Large intestine (tissue), 3 donors: Measurements from ENCODE around the gene SARS1. TPM values are rescaled to one million over a fixed set of nuclear protein-coding genes. Genes with fewer than 3 reads are reported as not detected.

Experiments
- DNase-seq, 2 donors: peaks; one replicate each; pipeline versions ENCODE4 v3.0.0 to v3.0.0-alpha.2; 2013
- H3K27ac ChIP-seq: one replicate; pipeline ENCODE4 v1.5.1; 2013; ENCODE audit warnings: low read length
- H3K27me3 ChIP-seq: 2 replicates; pipeline ENCODE4 v1.6.1; 2013; ENCODE audit warnings: low read length; ENCODE audit not compliant: control insufficient read depth, insufficient read depth
- H3K36me3 ChIP-seq: 2 replicates; pipeline ENCODE4 v1.6.1; 2013; ENCODE audit warnings: low read length; ENCODE audit not compliant: control insufficient read depth, insufficient read depth
- H3K4me1 ChIP-seq: one replicate; pipeline ENCODE4 v1.6.1; 2013; ENCODE audit warnings: low read length; ENCODE audit not compliant: control insufficient read depth, insufficient read depth
- H3K4me3 ChIP-seq: one replicate; pipeline ENCODE4 v1.5.1; 2013; ENCODE audit warnings: low read length
- H3K9me3 ChIP-seq: one replicate; pipeline ENCODE4 v1.6.1; 2013; ENCODE audit warnings: mild to moderate bottlenecking, low read depth, low read length, moderate library complexity; ENCODE audit not compliant: control insufficient read depth
- WGBS: methylation state at CpG from one replicate; pipeline ENCODE4 v1.1.5; 2013; ENCODE audit warnings: low lambda C conversion rate; ENCODE audit not compliant: insufficient coverage; 5-methylcytosine and 5-hydroxymethylcytosine counted together
- polyA plus RNA-seq: library from polyadenylated mRNA; unstranded; fragments of 120-200 nt; gene quantifications from one replicate; pipeline ENCODE4 v1.2.1, GENCODE V29; 2013

Gene SARS1
- polyA plus RNA-seq, 1 donor: 112 TPM

- Histone ChIP-seq H3K36me3 (peaks cover 30% of the 10 kb centered on the region), H3K27me3 (peaks cover 18% of the 10 kb centered on the region), H3K4me3 (no peak overlapping the region), H3K9me3 (no peaks in the 10 kb centered on the region), H3K27ac (no peak overlapping the region), H3K4me1 (peaks cover 21% of the 10 kb centered on the region)
- no CpG with 5 or more reads among the region's 6 CpGs for WGBS
- no peak for DNase-seq
Measured at GRCh38 chr1:109241344-109241743, 27.6 kb downstream of the SARS1 start.

- Histone ChIP-seq H3K9me3 (no peaks in the 10 kb centered on the region), H3K36me3 (peaks cover 24% of the 10 kb centered on the region), H3K27ac (no peak overlapping the region), H3K27me3 (peaks cover 18% of the 10 kb centered on the region), H3K4me3 (no peak overlapping the region), H3K4me1 (peaks cover 21% of the 10 kb centered on the region)
- DNase-seq: no peak
- WGBS: 20% methylated on average over 1 of the region's 8 CpGs
Measured at GRCh38 chr1:109241841-109242345, 28.2 kb downstream of the SARS1 start.

DNA sequence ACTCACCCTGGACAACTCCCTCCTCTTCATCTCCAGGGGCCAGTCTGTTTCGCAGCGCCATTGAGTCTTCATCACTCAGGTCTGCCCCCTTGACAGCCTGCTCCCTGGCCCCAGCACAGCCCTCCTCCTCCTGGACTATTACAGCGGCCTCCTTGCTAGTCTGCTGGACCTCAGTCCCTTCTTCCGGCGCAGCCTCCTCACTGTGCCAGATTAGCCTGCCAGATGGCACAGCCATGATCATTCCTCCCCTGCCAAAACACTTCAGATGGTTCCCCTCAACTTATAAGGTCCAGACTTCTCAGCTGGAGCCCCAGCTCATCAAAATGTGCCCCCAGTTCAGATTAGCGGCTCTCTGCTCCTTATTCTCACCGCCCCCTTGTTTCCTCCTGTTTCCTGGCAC, 28.7 kb downstream of the SARS1 start:
- peaks cover 19% of the 10 kb centered on the region for H3K36me3 ChIP-seq
- peaks cover 18% of the 10 kb centered on the region for H3K27me3 ChIP-seq
- H3K4me3 ChIP-seq: no peak overlapping the region
- DNase-seq: no peak
- WGBS: no CpG with 5 or more reads among the region's 7 CpGs
- peaks cover 21% of the 10 kb centered on the region for H3K4me1 ChIP-seq
- no peaks in the 10 kb centered on the region for H3K9me3 ChIP-seq
- no peak overlapping the region for H3K27ac ChIP-seq

- Histone ChIP-seq H3K36me3 (peaks cover 11% of the 10 kb centered on the region), H3K27ac (no peak overlapping the region), H3K4me3 (no peak overlapping the region), H3K9me3 (no peaks in the 10 kb centered on the region), H3K27me3 (peaks cover 18% of the 10 kb centered on the region), H3K4me1 (peaks cover 21% of the 10 kb centered on the region)
- no CpG with 5 or more reads among the region's 5 CpGs for WGBS
- DNase-seq: no peak
Measured at GRCh38 chr1:109243221-109243620, 29.5 kb downstream of the SARS1 start.

- Histone ChIP-seq H3K27ac (no peak overlapping the region), H3K36me3 (peaks cover 4% of the 10 kb centered on the region), H3K4me1 (peaks cover 24% of the 10 kb centered on the region), H3K9me3 (no peaks in the 10 kb centered on the region), H3K27me3 (peaks cover 18% of the 10 kb centered on the region), H3K4me3 (no peak overlapping the region)
- no peak for DNase-seq
- 80% methylated on average over 1 of the region's 8 CpGs for WGBS
Measured at GRCh38 chr1:109243860-109244552, 30.3 kb downstream of the SARS1 start.

DNA sequence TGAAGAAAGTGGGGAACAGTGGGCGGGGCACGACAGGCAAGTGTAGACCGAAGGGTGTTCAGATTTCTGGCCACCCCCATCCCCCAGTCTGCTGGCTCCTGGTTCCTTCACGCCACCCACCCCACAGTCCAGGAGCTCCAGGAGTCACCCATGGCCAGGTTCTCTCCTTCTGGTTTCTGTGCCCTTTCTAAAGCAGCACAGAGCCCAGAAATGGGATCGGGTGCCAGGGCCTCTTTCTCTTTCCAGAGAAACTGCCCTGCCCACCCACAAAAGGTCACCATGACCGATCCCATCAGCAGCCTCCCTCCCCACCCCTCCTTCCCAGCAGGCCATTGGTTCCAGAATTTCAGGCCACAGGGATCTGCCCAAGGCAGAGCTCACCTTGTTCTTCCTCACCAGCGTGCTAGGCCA, 32.4 kb downstream of the SARS1 start:
- no CpG with 5 or more reads among the region's 7 CpGs for WGBS
- Histone ChIP-seq H3K27me3 (peaks cover 18% of the 10 kb centered on the region), H3K36me3 (no peaks in the 10 kb centered on the region), H3K4me3 (no peak overlapping the region), H3K27ac (no peak overlapping the region), H3K9me3 (no peaks in the 10 kb centered on the region), H3K4me1 (peaks cover 17% of the 10 kb centered on the region)
- DNase-seq: no peak

DNA sequence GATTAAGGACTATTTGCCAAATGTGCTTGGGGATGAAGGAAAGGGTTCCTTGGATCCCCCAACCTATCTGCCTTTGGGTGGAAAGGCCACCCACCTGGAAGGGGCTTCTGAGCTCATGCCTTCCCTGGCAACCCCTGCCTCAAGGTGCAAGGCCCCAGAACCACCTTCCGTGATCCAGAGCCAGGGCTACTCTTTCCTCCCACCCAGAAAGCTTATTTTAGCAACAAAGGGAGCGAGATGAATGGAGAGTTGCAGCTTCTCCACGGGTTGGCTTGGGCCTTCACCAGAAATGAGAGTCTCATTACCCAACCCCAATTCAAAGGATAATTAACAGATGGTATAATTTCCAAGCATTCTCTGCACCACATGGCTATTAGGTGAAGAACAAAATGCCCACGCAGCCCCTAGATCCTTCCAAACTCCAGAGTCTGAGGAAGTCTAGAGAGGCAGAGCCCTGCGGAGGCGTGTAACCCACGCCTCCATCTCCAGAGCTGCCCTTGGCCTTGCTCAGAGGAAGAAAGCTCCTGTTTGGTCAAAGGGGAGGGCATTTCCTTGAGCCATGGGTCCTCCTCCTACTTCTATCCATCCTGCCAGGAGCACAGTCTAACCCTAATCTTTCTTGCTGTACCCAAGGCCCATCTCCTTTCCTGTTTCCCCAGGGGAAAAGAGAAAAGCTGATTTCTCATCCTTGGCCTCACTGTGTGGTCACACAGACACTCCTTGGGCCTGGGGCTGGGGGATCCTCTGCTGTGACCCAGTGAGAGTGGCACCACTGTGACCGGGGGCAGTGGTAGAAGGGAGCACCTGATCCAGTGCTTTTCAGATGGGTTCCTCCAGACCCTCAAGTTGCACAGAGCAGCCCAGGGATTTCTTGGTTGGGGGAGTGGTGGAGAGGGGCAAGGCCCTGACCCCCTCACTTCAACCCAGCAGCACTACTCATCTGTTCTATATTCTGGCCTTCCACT, 34.0 kb downstream of the SARS1 start:
- peaks cover 9% of the 10 kb centered on the region for H3K27me3 ChIP-seq
- WGBS: no CpG with 5 or more reads among the region's 8 CpGs
- no peak overlapping the region for H3K4me3 ChIP-seq
- DNase-seq: no peak
- peaks cover 6% of the 10 kb centered on the region for H3K4me1 ChIP-seq
- H3K36me3 ChIP-seq: no peaks in the 10 kb centered on the region
- H3K27ac ChIP-seq: no peak overlapping the region
- H3K9me3 ChIP-seq: peaks cover 2% of the 10 kb centered on the region

- Histone ChIP-seq H3K36me3 (no peaks in the 10 kb centered on the region), H3K27me3 (peaks cover 6% of the 10 kb centered on the region), H3K27ac (no peak overlapping the region), H3K9me3 (peaks cover 2% of the 10 kb centered on the region), H3K4me1 (peaks cover 9% of the 10 kb centered on the region), H3K4me3 (no peak overlapping the region)
- no peak for DNase-seq
- no CpG with 5 or more reads among the region's 7 CpGs for WGBS
Measured at GRCh38 chr1:109248444-109248796, 34.7 kb downstream of the SARS1 start.

DNA sequence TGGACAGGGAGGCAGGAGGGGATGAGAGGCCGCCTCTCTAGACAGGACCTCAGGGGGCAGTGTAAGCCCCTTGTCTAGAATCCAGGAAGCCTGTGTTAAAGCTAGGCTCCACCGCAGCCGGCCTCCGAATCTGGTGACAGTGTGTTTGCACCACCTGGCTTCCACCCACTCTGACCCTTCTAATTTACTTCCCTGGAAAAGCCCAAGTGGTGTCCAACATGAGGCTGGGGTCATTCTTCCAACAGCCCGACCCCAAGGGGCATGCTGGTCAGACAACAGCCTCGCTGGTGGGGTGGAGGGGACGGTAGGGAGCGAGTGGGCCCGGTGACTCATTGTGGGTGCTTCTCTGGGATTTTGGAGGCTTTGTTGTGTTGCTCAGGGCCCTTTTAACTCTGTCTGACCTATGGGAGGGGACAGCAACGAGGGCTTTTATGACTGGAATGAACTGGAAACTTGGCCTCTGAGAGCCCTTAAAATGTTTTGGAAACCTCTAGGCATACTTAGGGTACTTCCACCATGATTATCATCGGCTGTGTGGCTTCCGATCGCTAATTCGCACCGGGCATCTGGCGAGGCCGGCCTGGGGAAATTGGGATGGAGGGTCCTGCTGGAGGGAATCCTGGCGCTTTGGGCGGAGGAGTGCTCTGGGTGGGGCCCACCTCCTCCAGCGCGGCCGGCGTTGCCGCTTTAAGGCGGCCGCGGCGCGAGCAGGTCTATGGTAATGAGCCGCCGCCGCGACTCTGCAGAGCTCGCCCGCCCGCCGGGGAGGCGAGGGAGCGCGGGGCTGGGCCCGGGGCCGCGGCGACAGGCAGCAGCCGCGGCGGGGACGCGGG, 35.3 kb downstream of the SARS1 start, which contains the start of gene CELSR2:
TSS of gene CELSR2 (plus strand) at position 743 of the 833 bp plus-strand sequence. CDS start 541 bp downstream, outside the sequence.
- H3K27ac ChIP-seq: no peak within 1 kb of the TSS
- WGBS: no CpG with 5 or more reads among the region's 49 CpGs
- DNase-seq: peak in 1 of 2 donors; percentile 75

More for the DNA sequence above, 35.3 kb downstream of the SARS1 start, which contains the start of gene CELSR2:
- H3K36me3 ChIP-seq: no peaks in the 10 kb centered on the region
- H3K4me1 ChIP-seq: peaks cover 14% of the 10 kb centered on the region
- peaks cover 3% of the 10 kb centered on the region for H3K27me3 ChIP-seq
- peak within 1 kb of the TSS; percentile 34 for H3K4me3 ChIP-seq
- H3K9me3 ChIP-seq: peaks cover 2% of the 10 kb centered on the region
